NCI-H2196 (cell line): ENCODE results near the gene DDI2.
A peak's percentile ranks its signal among the peaks of the same experiment; 100 is the strongest.

Experiments
- DNase-seq: peaks from one replicate; lab custom pipeline; 2025; ENCODE audit not compliant: unreplicated experiment; lab: John Stamatoyannopoulos, UW

Gene DDI2

GRCh38 chr1:15605398-15606383 lies 11.6 kb upstream of the DDI2 start:
- DNase-seq: no peak

- DNase-seq: no peak
Observed at GRCh38 chr1:15609631-15610030, 7.6 kb upstream of the DDI2 start.

- peak; percentile 38 for DNase-seq
Observed at GRCh38 chr1:15610167-15610566, 7.1 kb upstream of the DDI2 start.

GRCh38 chr1:15616373-15617172 lies 685 bp upstream of the DDI2 start:
- no peak for DNase-seq

DNA sequence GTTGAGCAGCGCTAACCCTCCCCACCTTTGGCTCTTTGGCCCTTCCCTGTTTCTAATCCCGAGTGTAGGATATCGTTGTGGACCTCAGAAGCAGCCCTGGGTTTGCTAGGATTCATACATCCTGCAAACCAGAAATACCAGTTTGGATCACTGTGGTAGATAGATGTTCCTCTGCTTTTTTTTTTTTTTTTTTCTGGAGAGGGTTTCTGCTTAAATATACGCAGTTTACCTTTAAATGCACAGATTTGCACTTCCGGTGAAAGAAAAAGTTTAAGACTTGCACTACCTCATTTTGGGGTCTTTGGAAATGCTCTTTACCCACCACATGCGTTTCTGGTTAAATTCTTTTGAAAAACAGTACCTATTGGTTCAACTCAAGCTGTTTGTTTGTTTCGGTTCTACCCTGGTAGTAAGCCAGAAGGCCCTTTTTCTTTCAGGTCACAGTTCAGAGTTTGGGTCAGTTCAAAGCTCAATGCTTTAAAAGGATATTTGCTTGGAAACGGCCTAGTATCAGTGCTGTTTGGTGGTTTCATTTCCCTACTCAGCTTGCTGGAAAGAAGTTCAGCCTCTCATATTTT lies 908 bp downstream of the DDI2 start:
- peak; percentile 29 for DNase-seq

GRCh38 chr1:15618655-15619525 lies 1.6 kb downstream of the DDI2 start:
- no peak for DNase-seq

DNA sequence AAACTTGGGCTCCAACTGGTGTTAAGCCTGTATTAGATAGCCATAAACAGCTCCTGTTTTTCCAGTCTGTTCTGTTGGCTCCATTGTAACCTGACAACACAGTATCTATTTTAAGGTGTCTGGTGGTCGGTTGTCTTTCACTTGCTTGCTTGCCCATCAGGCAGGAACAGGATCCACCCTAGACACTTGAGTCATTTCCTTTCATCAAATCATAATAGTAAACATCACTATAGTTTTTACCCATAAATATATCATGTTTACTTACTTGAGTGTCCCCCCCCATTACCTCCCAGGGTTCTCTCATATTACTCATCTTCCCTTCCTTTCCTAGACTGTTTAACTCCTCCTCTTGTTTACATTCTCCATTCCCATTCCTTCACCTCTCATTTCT lies 2.9 kb downstream of the DDI2 start:
- peak; percentile 28 for DNase-seq

DNA sequence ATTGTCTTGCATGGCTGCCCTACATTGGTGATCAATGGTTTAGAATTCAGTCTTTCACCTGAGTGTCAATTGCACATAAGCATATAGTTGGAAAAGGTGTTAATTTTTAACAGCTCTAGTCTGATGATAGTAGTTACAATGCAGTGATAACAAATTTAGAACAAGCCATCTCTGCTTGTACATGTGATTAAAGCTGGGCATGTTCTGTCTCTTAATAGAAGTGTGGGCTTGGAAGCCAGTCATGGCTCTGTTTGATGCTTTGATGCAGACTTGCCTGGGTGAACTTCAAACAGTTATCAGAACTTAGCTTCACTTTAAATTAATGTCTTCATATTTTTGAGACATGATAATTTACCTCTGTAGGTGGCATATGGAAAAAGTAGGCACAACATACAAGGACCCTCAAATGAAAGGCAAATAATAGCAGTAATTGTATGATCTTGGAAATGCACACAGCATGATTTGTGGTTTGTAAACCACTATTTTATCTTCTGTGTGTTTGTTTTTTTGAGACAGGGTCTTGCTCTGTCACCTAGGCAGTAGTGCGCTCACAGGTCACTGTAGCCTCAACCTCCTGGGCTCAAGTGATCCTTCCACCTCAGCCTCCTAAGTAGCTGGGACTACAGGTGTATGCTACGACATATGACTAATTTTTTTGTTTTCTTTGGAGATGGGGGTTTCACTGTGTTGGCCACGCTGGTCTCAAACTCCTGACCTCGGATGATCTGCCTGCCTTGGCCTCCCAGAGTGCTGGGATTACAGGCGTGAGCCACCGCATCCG lies 3.8 kb downstream of the DDI2 start:
- no peak for DNase-seq

- no peak for DNase-seq
Observed at GRCh38 chr1:15621975-15622374, 4.7 kb downstream of the DDI2 start.

DNA sequence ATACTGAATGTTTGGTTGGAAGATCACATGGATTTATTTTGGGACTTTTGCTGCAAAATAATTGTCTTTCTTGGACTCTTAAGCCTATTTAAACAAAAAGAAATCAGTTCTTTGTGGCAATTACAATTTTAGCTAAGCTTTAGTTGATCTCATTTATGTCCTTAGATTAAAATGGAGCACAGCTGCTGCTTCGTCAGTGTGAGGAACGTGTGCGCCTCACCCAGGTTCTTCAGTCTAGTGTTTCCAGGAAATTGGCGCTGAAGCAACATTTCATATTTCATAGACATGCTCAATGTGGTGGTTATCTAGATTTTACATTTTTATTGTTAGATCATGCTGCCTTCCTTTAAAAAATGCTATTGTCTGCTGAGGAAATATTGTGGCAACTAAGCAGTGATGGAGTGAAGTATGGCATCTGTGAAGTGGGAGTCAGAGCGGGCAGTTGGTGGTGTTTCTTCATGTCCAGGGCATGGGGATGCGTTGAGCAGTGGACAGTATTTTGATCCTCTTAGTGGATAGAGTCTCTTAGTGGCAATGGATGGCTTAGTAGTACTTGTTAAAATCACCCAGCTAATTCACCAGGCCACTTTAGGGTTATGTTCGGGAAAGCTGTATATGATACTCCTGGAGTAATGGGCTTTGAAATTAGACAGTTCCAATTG lies 5.6 kb downstream of the DDI2 start:
- DNase-seq: no peak

DNA sequence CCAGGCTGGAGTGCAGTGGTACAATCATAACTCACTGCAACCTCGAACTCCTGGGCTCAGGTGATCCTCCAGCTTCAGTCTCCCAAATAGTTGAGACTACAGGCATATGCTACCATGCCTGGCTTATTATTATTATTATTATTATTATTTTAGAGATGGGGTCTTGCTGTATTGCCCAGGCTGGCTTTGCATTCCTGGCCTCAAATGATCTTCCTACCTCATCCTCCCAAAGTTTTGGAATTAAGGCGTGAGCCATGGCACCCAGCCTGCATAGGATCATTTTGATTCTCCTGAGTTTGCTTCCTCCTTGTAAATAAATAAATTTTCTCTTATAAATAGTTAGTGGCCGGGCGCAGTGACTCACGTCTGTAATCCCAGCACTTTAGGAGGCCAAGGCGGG lies 6.2 kb downstream of the DDI2 start:
- DNase-seq: no peak

DNA sequence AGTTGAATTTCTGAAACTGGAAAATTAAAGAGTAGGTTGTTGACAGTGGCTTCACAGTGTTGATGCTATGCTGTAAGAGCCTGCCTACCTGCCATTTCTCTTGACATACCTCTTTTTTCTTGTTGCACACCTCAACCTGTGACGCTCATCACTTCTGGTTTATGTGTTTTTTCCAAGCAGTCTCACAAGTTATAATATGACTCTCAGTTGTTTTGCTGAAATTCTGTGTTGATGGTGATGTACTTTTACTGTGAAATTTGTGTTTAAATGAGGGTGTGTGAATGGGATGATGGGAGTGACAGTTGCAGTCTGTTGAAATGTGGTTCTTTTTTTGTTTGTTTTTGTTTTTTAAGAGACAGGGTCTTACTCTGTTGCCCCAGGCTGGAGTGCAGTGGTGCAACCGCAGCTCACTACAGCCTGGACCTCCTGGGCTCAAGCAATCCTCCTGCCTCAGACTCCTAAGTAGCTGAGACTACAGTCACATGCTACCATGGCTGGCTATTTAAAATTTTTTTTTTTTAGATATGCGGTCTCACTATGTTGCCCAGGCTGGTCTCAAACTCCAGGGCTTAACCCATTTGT lies 7.0 kb downstream of the DDI2 start:
- no peak for DNase-seq

DNA sequence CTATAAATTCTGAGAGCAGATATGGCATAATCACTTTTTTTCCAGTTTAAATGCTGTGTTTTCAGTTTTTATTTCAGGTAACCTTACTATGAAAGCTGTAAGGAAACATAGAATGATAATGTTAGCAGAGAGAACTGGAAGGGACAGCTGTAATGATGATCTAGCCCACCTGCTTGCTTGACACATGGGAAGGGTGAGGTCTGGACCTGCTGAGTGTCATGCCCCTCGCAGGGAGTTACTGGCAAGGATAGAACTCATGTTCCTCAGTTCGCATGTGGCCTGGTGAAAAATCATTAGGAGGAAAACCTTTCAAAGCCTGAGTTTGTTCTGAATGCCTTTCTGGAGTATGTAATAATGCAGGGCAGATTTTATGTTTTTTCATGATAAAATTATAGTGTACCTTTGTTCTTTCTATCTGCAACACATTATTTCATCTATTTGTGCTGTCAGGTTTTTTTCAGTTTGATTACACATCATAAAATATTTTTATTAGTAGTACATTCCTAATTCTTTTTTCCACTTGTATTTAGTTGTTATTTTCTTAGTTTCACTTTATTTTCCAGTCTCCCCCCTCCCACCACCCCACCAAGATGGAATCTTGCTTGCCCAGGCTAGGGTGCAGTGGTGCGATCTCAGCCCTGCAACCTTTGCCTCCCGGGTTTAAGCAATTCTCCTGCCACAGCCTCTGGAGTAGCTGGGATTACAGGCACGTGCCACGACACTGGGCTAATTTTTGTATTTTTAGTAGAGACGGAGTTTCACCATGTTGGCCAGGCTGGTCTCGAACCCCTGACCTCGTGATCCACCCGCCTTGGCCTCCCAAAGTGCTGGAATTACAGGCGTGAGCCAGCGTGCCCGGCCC lies 8.0 kb downstream of the DDI2 start:
- no peak for DNase-seq

GRCh38 chr1:15626269-15626950 lies 9.2 kb downstream of the DDI2 start:
- no peak for DNase-seq

DNA sequence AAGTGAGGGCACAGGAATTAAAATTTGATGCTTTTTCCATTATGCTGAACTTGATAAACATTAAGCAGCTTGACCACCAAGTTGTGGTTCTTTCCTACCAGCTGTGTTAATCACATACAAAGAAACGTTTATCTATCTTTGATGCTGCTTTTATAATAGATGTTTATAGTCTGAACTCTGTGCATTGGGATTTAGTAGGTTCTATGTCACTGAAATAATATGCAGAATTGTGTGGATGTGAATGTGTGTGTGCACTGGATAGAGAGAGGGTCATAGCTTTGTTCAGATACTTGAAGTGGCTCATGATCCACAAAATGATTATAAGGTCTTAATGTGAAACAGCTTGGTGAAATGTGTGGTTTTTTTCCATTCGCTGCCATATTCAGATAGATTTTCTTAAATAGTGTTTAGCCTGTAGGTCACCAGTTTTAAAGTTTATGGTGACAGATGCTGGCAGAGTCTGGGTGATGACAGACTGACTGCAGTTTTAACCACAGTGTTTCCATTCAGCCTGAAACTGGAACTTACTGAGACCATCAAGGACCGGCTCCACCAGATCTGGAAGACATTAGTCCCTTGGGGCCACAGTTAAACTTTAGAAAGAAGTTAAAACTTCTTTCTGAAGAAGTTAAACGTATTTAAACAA lies 10.2 kb downstream of the DDI2 start:
- DNase-seq: no peak

- DNase-seq: no peak
Observed at GRCh38 chr1:15628003-15628402, 10.7 kb downstream of the DDI2 start.
